ENCODE measurements around the gene SPATA25.

The SPATA25 gene

DNA sequence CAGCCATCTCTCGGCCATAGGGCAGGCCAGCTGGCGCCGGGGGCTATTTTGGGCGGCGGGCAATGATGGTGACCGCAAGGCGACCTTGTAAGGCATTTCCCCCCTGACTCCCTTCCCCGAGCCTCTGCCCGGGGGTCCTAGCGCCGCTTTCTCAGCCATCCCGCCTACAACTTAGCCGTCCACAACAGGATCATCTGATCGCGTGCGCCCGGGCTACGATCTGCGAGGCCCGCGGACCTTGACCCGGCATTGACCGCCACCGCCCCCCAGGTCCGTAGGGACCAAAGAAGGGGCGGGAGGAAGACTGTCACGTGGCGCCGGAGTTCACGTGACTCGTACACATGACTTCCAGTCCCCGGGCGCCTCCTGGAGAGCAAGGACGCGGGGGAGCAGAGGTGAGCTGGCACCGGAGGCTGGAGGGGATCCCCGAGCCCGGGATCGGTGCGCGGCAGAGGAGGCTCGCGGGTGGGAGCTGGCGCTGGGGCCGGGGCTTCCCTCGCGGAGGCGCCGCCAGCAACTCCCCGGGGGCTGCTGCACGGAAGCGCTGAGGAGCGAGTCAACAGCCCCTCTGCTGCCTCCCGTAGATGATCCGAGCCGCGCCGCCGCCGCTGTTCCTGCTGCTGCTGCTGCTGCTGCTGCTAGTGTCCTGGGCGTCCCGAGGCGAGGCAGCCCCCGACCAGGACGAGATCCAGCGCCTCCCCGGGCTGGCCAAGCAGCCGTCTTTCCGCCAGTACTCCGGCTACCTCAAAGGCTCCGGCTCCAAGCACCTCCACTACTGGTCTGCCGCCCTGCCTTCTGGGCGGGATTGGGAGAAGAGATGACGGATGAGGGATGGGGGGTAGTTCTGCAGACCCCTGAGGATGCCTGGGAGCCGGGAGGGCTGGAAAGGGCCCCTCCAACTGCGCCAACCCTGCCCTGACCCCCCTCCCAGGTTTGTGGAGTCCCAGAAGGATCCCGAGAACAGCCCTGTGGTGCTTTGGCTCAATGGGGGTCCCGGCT lies 3.9 kb upstream of the SPATA25 start, which contains the start of the genes CTSA and NEURL2:
CTSA (plus strand) TSS at position 351 of the 999 bp plus-strand sequence; CDS start at position 585, 234 bp downstream.
NEURL2 (minus strand) TSS at position 224 of the 999 bp plus-strand sequence; CDS start at position 7, 217 bp downstream.
- Histone ChIP-seq H4K20me1 (ENCODE audit: low read depth, low read length) (no peaks in the 10 kb centered on the region), H3K36me3 (ENCODE audit: low read length) (no peaks in the 10 kb centered on the region), H3K9me3 (ENCODE audit: insufficient read depth, low read length) (no peaks in the 10 kb centered on the region), H3K4me3 (ENCODE audit: insufficient read depth, low read length, poor library complexity, severe bottlenecking) (peak within 1 kb of the TSS; percentile 86), H3K79me2 (ENCODE audit: insufficient read depth, low read length) (no peaks in the 10 kb centered on the region), H3K27ac (ENCODE audit: low read depth, low read length) (peak within 1 kb of the TSS; percentile 45), H3K4me2 (ENCODE audit: low read depth, low read length, poor library complexity, severe bottlenecking) (peak within 1 kb of the TSS; percentile 65), H3K9ac (ENCODE audit: low read length) (peak within 1 kb of the TSS; percentile 81), H3K27me3 (ENCODE audit: low read length) (no peaks in the 10 kb centered on the region), H2AFZ (ENCODE audit: low read depth, low read length, severe bottlenecking) (peak within 1 kb of the TSS; percentile 93), H3K9me2 (replicated peaks; ENCODE audit: insufficient read depth, low read length) (no peaks in the 10 kb centered on the region), H3F3A (ENCODE audit: insufficient read depth) (no peaks in the 10 kb centered on the region)
- TF ChIP-seq EZH2phosphoT487 (conservative IDR thresholded peaks at IDR 0.05; ENCODE audit: low read length): no peak
- TF ChIP-seq, protein P1, sequence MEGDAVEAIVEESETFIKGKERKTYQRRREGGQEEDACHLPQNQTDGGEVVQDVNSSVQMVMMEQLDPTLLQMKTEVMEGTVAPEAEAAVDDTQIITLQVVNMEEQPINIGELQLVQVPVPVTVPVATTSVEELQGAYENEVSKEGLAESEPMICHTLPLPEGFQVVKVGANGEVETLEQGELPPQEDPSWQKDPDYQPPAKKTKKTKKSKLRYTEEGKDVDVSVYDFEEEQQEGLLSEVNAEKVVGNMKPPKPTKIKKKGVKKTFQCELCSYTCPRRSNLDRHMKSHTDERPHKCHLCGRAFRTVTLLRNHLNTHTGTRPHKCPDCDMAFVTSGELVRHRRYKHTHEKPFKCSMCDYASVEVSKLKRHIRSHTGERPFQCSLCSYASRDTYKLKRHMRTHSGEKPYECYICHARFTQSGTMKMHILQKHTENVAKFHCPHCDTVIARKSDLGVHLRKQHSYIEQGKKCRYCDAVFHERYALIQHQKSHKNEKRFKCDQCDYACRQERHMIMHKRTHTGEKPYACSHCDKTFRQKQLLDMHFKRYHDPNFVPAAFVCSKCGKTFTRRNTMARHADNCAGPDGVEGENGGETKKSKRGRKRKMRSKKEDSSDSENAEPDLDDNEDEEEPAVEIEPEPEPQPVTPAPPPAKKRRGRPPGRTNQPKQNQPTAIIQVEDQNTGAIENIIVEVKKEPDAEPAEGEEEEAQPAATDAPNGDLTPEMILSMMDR (IDR thresholded peaks at IDR 0.05; ENCODE audit: insufficient read depth, low read length, poor library complexity, severe bottlenecking): no peak

DNA sequence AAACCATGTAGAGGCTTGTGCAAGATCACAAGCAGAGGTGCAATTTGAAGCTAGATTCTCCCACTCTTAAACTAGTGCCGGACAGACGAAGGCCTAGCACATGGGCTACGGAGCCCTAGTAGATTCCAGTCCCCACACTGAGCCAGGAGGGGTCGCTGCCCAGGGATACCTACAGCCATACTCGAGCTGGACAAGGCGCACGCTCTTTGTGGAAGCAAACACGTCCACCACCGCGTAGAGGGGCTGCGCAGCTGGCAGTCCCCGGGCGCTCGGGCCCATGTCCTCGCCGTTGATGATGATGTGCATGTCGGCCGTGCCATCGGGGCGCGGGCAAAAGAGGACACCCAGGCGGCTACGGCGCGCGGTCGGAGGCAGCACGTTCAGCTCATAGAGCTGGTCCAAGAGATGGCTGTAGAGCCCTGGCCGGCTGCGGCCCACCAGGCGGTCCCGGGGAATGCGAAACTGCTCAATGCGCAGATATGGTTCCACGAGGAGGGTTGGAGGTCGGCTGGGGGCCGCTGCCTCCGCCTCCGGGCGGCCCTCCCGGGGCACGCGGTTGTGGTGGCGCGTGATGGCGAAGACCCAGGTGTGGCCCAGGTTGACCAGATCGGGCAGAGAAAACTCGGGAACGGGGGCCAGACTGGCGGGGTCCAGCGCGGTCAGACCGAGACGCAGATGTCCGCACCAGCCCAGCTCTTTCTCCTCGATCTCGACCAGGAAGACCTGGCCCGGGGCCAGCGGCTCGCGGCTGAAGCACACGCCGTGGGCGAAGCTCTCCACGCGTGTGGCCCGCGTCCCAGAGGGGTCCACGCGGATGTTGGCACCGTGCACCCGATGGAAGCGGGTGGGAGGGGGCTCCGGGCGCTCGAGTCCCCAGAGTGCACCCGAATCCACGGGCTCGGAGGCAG lies 2.9 kb upstream of the SPATA25 start:
- H4K20me1 ChIP-seq (ENCODE audit: low read depth, low read length): no peaks in the 10 kb centered on the region
- H3K27ac ChIP-seq (ENCODE audit: low read depth, low read length): peak overlapping the region; percentile 45
- H3K36me3 ChIP-seq (ENCODE audit: low read length): no peaks in the 10 kb centered on the region
- H3K79me2 ChIP-seq (ENCODE audit: insufficient read depth, low read length): no peaks in the 10 kb centered on the region
- H3K9me2 ChIP-seq (replicated peaks; ENCODE audit: insufficient read depth, low read length): no peaks in the 10 kb centered on the region
- H3K9me3 ChIP-seq (ENCODE audit: insufficient read depth, low read length): no peaks in the 10 kb centered on the region
- peak overlapping the region; percentile 65 for H3K4me2 ChIP-seq (ENCODE audit: low read depth, low read length, poor library complexity, severe bottlenecking)
- no peaks in the 10 kb centered on the region for H3F3A ChIP-seq (ENCODE audit: insufficient read depth)
- no peaks in the 10 kb centered on the region for H3K27me3 ChIP-seq (ENCODE audit: low read length)
- peak overlapping the region; percentile 86 for H3K4me3 ChIP-seq (ENCODE audit: insufficient read depth, low read length, poor library complexity, severe bottlenecking)
- H3K9ac ChIP-seq (ENCODE audit: low read length): peak overlapping the region; percentile 81
- TF ChIP-seq, protein P1 (IDR thresholded peaks at IDR 0.05; ENCODE audit: insufficient read depth, low read length, poor library complexity, severe bottlenecking): no peak
- no peak for TF ChIP-seq EZH2phosphoT487 (conservative IDR thresholded peaks at IDR 0.05; ENCODE audit: low read length)
- H2AFZ ChIP-seq (ENCODE audit: low read depth, low read length, severe bottlenecking): peak overlapping the region; percentile 93

DNA sequence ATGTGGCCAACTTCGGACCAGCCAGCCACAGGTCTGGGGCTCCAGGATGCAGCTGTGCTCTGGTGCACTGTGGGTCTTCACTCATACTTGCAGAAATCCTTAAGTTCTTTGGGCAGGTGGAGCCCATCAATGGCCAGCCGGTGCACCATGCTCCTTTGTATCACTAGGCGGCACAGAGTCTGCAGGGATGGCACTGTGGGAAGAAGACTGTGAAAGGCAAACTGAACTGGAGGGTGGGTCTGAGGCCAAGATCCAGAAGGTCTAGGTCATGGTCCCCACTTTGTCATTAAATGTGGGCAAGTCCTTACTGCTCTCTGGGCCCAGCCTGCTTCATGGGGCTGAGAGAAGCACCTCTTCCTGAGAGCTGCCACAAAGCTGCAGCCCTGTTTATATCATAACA lies 1.3 kb upstream of the SPATA25 start:
- Histone ChIP-seq H3K4me2 (ENCODE audit: low read depth, low read length, poor library complexity, severe bottlenecking) (no peak overlapping the region), H3K36me3 (ENCODE audit: low read length) (no peaks in the 10 kb centered on the region), H3K79me2 (ENCODE audit: insufficient read depth, low read length) (no peaks in the 10 kb centered on the region), H2AFZ (ENCODE audit: low read depth, low read length, severe bottlenecking) (no peak overlapping the region), H3F3A (ENCODE audit: insufficient read depth) (no peaks in the 10 kb centered on the region), H3K27me3 (ENCODE audit: low read length) (no peaks in the 10 kb centered on the region), H3K27ac (ENCODE audit: low read depth, low read length) (no peak overlapping the region), H4K20me1 (ENCODE audit: low read depth, low read length) (no peaks in the 10 kb centered on the region), H3K9me3 (ENCODE audit: insufficient read depth, low read length) (no peaks in the 10 kb centered on the region), H3K9ac (ENCODE audit: low read length) (no peak overlapping the region), H3K9me2 (replicated peaks; ENCODE audit: insufficient read depth, low read length) (no peaks in the 10 kb centered on the region), H3K4me3 (ENCODE audit: insufficient read depth, low read length, poor library complexity, severe bottlenecking) (no peak overlapping the region)
- TF ChIP-seq, protein P1 (IDR thresholded peaks at IDR 0.05; ENCODE audit: insufficient read depth, low read length, poor library complexity, severe bottlenecking): no peak
- TF ChIP-seq EZH2phosphoT487 (conservative IDR thresholded peaks at IDR 0.05; ENCODE audit: low read length): no peak
